SK-MEL-5 (cell line): ENCODE results near the gene RNF223. TPM values are rescaled to one million over a fixed set of nuclear protein-coding genes. Genes with fewer than 3 reads are reported as not detected.
"Not testable (repeated sequence)": the region's sequence is repeated elsewhere in the genome, so short reads cannot be mapped to it uniquely, and the experiment has no call there.

Experiments
- DNase-seq: peaks from one replicate; pipeline ENCODE4 v3.0.0-alpha.2; 2016; ENCODE audit warnings: low read depth, low spot score
- in situ Hi-C: cut with HindIII; loops from 2 replicates; pipeline ENCODE4 v1.10.0; 2016; ENCODE audit warnings: low sequenced_read_pairs, high pct_unique_total_duplicates, low pct_unique_long_range_greater_than_20kb
- total RNA-seq: library from RNA; depleted of rRNA; stranded (reverse); fragments of >200 nt; shearing (Covaris generic); gene quantifications from 2 replicates; pipeline ENCODE4 v1.2.3, GENCODE V29; 2014; rRNA removed

The RNF223 gene
- total RNA-seq, 1 experiment from 2014 or later, result not detected

DNA sequence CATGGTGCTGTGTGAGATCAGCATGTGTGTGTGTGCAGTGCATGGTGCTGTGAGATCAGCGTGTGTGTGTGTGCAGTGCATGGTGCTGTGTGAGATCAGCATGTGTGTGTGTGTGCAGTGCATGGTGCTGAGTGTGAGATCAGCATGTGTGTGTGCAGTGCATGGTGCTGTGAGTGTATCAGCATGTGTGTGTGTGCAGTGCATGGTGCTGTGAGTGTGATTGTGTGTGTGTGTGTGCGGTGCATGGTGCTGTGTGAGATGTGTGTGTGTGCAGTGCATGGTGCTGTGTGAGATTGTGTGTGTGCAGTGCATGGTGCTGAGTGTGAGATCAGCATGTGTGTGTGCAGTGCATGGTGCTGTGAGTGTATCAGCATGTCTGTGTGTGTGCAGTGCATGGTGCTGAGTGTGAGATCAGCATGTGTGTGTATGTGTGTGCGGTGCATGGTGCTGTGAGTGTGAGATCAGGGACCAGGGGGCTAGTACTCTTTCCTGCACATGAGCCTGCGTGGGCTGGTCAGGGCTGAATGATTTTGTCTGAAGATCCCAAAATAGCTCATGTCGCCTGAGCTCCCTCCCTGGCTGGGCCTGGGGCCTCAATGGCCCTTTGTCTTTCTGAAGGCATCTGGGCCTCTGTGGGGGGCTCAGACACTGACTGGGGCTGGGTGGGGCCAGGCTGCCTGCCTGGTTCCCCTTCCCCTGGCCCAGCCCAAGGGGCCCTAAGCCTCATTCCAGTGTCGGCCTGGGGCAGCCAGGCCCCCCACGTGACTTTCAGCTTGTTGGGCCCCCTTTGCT, 43.0 kb downstream of the RNF223 start:
- in situ Hi-C loops, result not testable (repeated sequence)

DNA sequence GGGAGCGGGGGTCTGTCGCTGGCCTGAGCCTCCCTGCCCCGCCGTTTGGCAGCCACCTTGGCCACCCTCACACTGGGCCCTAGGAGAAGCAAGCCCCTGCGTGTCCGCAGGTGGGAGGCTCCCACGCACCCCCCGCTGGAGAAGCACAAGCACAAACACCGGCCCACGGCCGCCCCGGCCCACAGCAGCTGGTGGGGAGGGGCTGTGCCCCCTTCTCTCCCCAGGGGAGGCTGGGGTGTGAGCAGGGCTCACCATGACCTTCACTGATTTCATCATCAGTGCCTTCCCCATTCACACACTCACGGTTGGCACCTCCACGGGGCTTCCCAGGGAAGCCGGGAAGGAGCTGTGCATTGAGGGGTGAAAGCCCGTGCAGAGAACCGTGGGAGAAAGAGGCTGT, 46.3 kb downstream of the RNF223 start:
- in situ Hi-C loops, result no loop called here

More for the DNA sequence above, 43.0 kb downstream of the RNF223 start:
- peak; percentile 56 for DNase-seq

DNA sequence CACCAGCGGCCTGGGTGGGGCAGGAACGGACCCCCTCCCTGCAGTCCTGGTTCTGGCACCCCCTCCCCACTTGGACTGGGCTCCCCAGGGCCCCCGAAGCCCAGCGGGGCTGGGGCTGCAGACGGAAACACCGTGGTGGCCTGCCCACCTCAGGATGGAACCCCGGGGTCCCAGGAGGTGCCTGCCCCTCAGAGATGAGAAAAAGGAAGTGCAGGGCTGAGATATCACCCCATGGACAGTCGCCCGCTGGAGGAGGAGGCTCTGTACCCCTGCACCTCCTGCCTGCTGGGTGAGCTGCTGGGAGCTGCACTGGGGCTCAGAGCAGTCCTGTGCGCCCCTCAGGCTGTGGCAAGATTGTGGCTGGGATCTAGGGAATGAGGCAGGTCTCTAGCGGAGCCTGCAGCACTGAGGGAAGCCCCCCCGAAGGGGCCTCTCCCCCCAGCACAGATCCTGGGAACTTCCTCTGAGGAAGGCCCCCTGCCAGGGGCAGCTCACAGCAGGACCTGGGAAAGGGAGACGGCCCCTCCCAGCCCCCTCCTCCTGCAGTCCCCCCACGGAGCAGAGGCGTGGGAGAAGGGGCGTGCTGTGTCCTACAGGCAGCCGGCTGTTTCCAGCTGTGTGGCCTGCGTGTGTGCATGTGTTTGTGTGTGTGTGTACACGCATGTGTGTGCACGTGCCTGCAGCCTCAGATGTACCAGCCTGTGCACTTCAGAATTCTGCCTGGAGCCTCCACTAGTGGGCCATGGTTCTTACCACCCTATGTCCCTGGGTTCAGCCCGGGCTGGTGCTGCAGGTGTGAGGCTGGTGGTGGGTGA, 47.3 kb downstream of the RNF223 start:
- in situ Hi-C loops, result no loop called here

More for the DNA sequence above, 46.3 kb downstream of the RNF223 start:
- no peak for DNase-seq

DNA sequence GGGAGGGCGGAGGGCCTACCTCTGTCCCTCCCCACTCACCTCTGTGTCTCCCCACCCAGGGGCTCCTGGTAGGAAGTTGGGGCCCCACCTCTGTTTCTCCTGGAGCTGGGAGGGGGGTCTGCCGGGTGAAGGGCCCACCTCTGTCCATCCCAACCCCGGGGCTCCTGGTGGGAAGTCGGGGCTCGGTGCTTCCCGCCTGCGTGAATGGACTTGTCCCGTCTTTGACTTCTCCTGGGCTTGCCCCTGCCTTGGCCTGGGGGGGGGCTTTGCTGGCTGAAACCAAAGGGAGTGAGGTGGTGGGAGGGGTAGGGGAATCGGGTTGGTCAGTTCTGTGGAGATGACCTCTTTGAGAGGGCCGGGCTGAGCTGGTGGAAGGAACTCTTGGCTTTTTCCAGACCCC, 48.4 kb downstream of the RNF223 start:
- in situ Hi-C loops, result no loop called here
- DNase-seq, result no peak

More for the DNA sequence above, 47.3 kb downstream of the RNF223 start:
- DNase-seq, result no peak

DNA sequence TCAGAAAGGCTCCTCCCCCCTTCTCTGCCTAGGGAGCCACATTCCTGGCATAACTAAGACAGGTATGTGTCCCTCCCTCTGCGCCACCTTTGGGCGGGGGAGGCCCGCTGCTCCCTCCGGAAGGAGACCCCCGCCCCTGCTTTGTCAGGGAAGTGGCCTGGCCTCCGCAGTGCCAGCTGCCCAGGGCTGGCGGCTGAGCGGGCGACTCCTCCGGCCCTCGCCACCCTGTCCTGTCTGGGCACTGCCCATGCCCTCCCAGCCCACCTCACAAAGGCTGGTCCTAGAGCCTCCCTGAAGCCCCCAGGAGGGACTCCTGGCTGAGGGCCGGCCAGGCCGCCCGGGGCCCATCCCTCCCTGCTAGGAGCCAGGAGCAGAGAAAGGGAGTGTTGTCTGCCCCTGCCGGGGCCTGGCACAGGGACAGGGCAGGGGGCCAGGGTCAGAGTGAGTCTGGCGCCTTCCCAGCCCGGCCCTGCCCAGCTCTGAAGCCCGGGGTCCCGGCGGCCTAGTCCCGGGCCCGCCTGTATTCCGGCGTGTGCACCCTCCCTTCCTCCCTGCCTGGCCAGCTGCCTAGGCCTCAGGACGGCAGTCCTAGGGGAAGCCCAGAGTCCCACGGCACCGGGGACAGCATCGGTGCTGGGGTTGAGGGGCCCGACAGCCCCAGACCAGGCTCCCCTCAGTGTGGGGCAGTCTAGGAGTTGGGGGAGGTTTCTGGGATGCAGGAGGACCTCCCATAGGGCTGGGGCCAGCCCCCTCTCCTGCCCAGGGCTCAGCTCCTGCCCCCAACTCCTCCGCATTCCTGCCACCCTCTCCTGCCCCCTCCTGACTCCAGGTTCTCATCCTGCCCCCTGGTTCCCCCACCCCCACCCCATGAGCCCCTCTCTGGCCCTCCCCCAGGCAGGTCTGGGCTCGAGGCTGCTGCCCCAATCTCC, 49.1 kb downstream of the RNF223 start:
- in situ Hi-C loops, result no loop called here
- no peak for DNase-seq

DNA sequence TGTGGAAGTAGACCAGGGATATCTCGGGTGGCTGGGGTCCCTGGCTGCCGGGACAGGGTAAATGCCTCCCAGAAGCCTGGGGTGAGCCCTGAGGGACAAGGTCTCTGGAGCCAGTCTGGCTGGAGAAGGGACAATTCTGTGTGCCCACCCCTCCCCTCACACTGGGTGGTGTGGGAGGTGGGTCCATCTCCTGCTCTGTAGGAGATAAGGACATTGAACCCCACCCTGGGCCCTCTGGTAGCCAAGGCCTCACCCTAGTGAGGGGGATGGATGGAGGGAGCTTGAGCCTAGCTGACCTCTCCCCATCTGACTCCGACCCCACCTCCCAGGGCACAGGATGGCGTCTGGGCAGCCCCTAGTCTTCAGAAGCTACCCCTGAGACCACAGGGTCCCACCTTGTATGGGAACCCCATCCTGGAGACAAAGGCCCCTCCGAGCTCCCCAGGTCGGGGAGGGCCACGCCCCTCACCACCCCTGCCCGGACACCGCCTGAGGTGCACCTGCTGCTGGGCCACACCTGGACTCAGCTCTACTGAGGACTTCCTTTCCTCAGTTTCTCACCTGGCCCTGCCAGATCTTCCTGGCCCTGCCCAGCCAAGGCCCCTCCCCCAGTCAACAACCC, 49.8 kb downstream of the RNF223 start:
- in situ Hi-C loops, result no loop called here
- DNase-seq, result no peak

DNA sequence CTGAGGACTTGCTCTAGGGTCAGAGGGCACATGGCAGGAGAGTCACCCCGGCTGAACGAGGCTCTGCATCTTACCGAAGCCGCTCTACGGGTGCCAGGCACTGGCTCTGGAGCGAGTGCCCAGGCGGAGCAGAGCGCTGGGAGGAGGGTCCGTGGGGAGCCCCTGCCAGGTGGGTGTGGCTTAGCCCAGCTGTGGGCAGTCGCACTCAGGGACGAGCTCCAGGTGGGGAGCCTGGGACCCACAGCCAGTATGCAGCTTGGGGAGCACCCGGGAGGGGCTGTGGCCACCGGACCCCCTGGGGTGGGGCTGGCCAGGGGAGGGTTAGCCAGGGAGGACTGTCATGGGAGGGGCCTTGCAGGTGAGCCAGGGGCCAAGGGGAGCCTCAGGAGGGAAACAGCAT, 50.4 kb downstream of the RNF223 start:
- DNase-seq, result no peak
- in situ Hi-C loops, result no loop called here

DNA sequence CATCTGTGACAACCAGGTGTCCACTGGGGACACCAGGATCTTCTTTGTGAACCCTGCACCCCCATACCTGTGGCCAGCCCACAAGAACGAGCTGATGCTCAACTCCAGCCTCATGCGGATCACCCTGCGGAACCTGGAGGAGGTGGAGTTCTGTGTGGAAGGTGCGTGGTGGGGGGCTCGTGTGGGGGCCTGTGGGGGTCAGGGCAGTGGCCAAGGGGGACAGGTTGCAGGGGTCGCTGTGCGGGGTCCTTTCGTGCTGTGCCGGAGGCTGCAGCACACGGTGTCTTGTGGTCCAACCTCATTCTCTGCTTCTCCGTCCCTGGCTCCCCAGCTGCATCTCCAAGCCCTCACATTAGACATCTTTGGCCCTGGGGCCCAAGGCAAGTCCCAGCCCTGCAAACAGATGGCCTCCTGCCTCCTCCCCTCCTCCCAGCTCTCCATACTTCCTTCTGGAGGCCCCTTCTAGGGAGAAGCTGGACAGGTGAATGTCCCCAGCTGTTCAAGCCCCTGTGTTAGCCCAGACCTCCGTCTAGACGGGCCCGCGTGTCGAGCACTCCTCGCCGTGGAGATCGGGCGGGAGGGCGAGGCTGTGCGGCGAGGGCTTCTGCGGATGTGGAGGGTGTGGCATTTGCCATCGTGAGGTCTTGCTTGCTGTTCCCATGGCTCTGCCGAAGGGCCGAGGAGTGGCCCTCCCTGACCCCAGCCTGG, 51.6 kb downstream of the RNF223 start:
- DNase-seq, result no peak
- in situ Hi-C loops, result no loop called here

DNA sequence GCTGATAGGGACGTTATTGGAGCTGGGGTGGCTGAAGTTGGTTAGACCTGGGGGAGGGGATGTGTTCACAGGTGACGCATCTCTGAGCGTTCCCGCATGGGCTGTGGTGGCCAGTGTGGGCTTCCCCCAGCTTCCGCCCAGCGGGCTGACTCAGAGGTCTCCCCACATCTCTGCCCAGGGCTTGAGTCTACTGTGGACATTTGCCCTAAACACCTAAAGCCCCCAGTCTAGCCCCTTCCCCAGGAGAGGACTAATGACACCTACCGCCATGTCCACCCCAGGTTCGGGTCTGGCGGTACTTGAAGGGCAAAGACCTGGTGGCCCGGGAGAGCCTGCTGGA, 52.2 kb downstream of the RNF223 start:
- DNase-seq, result no peak
- in situ Hi-C loops, result no loop called here

DNA sequence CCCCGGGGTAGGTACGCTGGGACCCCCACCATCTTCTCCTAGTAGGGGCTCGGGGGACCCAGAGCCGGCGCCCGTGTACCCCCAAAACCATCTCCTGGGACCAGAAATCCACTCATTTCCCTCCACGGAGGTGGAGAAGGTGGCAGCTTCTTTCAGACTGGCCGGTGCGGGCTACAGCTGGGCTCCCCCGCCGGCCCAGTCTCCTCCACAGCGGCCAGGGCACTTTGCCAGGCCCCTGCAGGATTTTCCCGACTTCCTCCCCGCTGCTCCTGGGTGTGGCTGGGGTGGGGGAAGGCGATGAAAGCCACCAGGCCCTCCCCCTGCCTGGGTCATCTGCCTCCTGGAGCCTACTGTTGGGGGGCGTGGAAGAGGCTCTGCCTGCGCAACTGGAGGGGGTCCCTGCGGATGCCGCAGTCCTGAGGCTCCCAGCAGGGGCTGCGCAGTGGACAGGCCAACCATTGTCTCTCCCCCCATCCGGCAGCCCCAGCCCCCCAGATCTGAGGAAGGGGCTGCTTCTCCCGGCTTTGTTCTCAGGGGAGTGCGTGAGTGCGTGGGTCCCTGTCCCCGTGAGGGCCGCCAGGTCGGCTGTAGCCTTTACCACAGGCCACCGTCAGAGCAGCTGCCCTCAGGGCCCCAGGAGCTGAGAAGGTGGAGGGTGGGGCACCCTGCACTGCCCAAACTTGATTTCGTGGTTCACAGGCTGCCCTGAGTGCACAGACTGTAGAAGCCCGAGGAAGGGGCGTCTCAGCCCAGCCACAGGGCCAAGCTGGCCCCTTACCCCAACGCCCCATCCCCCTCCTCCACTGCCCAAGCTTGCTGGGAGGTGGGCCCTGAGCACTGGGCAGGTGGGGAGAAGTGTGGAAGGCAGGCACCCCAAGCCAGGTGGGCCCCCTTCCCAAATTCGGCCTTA, 52.8 kb downstream of the RNF223 start:
- peak; percentile 33 for DNase-seq
- in situ Hi-C loops, result no loop called here

Other genes starting within 250 kb of the RNF223 start
- gene SAMD11, start 150.4 kb downstream of the RNF223 start, total RNA-seq, result not detected in 2 replicates
- gene NOC2L, start 115.0 kb downstream of the RNF223 start, total RNA-seq, result 117 and 123 TPM in 2 replicates
- 5.3 and 6.3 TPM in 2 replicates for gene KLHL17, start 113.7 kb downstream of the RNF223 start, total RNA-seq
- 0.03 and 0.11 TPM in 2 replicates for gene PLEKHN1, start 107.8 kb downstream of the RNF223 start, total RNA-seq
- 0.85 and 1.3 TPM in 2 replicates for gene PERM1, start 92.2 kb downstream of the RNF223 start, total RNA-seq
- gene HES4, start 74.2 kb downstream of the RNF223 start, total RNA-seq, result 4.8 and 8.4 TPM in 2 replicates
- 3.1 and 6.2 TPM in 2 replicates for gene ISG15, start 60.8 kb downstream of the RNF223 start, total RNA-seq
- gene AGRN, start 54.2 kb downstream of the RNF223 start, total RNA-seq, result 21.3 and 23.0 TPM in 2 replicates
- gene C1orf159, start 41.8 kb upstream of the RNF223 start, total RNA-seq, result 9.4 and 10.0 TPM in 2 replicates
- not detected in 2 replicates for gene TTLL10, start 99.6 kb upstream of the RNF223 start, total RNA-seq
- not detected in 2 replicates for gene TNFRSF18, start 132.3 kb upstream of the RNF223 start, total RNA-seq
- not detected in 2 replicates for gene TNFRSF4, start 139.8 kb upstream of the RNF223 start, total RNA-seq
- gene SDF4, start 157.7 kb upstream of the RNF223 start, total RNA-seq, result 94.2 and 97.3 TPM in 2 replicates
- gene B3GALT6, start 157.9 kb upstream of the RNF223 start, total RNA-seq, result 25.9 and 29.0 TPM in 2 replicates
- not detected in 2 replicates for gene C1QTNF12, start 172.4 kb upstream of the RNF223 start, total RNA-seq
- gene UBE2J2, start 199.5 kb upstream of the RNF223 start, total RNA-seq, result 37.8 and 41.9 TPM in 2 replicates
- gene SCNN1D, start 206.1 kb upstream of the RNF223 start, total RNA-seq, result 0.71 and 1.3 TPM in 2 replicates
- gene ACAP3, start 233.6 kb upstream of the RNF223 start, total RNA-seq, result 14.2 and 14.5 TPM in 2 replicates
- 9.9 and 15.5 TPM in 2 replicates for gene PUSL1, start 234.3 kb upstream of the RNF223 start, total RNA-seq